PC-9 (cell line): ENCODE results near the gene LMO7. TPM values are rescaled to one million over a fixed set of nuclear protein-coding genes. Genes with fewer than 3 reads are reported as not detected.

Experiments
- BruUV-seq: library from RNA; stranded (reverse); fragments of 400-500 nt; replicated peaks from 2 replicates; lab custom pipeline; 2021; lab: Mats Ljungman, UMichigan
- CTCF ChIA-PET: fragments of 300-600 bp; sonication (Branson Sonifier 250); formaldehyde crosslinking; loops from one replicate; lab custom pipeline; 2022; ENCODE audit warnings: antibody characterized with exemption; lab: Charles Lee
- POLR2A ChIA-PET: fragments of 300-600 bp; sonication (Branson Sonifier 250); formaldehyde crosslinking; loops from one replicate; lab custom pipeline; 2022; ENCODE audit warnings: antibody characterized with exemption; ENCODE audit not compliant: unreplicated experiment; lab: Charles Lee
- DNase-seq, 2 experiments: peaks; one replicate each; pipeline versions ENCODE4 v3.0.0 to v3.0.0-alpha.2; 2015 to 2022; ENCODE audit warnings: mixed read lengths in 1 of 2
- H2AFZ ChIP-seq: fragments of 200-600 bp; sonication (generic); 2 replicates; pipeline ENCODE4 v1.8.1; 2017; ENCODE audit warnings: antibody characterized with exemption
- H3F3A ChIP-seq: fragments of 200-600 bp; sonication (generic); 2 replicates; pipeline ENCODE4 v1.8.1; 2017; ENCODE audit warnings: antibody characterized with exemption, mild to moderate bottlenecking, low read depth; ENCODE audit not compliant: insufficient read depth
- H3K27ac ChIP-seq: fragments of 200-600 bp; sonication (generic); 2 replicates; pipeline ENCODE4 v1.6.1; 2016; ENCODE audit warnings: mixed run types
- H3K27me3 ChIP-seq: fragments of 200-600 bp; sonication (generic); 2 replicates; pipeline ENCODE4 v1.6.1; 2016; ENCODE audit warnings: low read depth, mixed run types; ENCODE audit not compliant: insufficient read depth
- H3K36me3 ChIP-seq: fragments of 200-600 bp; sonication (generic); 2 replicates; pipeline ENCODE4 v1.6.1; 2016; ENCODE audit warnings: low read depth, mixed run types
- H3K4me1 ChIP-seq: fragments of 200-600 bp; sonication (generic); replicated peaks from 2 replicates; pipeline ENCODE4 v1.6.1; 2016; ENCODE audit warnings: mixed run types; ENCODE audit not compliant: insufficient read depth
- H3K4me2 ChIP-seq: fragments of 200-600 bp; sonication (generic); 2 replicates; pipeline ENCODE4 v1.6.1; 2017; ENCODE audit warnings: mixed run types
- H3K4me3 ChIP-seq: fragments of 200-600 bp; sonication (generic); 2 replicates; pipeline ENCODE4 v1.6.1; 2016; ENCODE audit warnings: mixed run types
- H3K79me2 ChIP-seq: fragments of 200-600 bp; sonication (generic); 2 replicates; pipeline ENCODE4 v1.6.1; 2017; ENCODE audit warnings: low read depth, mixed run types
- H3K9me2 ChIP-seq: fragments of 200-600 bp; sonication (generic); 2 replicates; pipeline ENCODE4 v1.8.1; 2017; ENCODE audit warnings: mild to moderate bottlenecking; ENCODE audit not compliant: insufficient read depth
- H3K9me3 ChIP-seq: fragments of 200-600 bp; sonication (generic); 2 replicates; pipeline ENCODE4 v1.8.1; 2016; ENCODE audit warnings: low read depth; ENCODE audit not compliant: insufficient read depth
- H4K20me1 ChIP-seq: fragments of 200-600 bp; sonication (generic); 2 replicates; pipeline ENCODE4 v1.8.1; 2017; ENCODE audit not compliant: insufficient read depth
- CTCF ChIP-seq: fragments of 200-600 bp; sonication (generic); conservative IDR thresholded peaks from 2 replicates; pipeline ENCODE4 v1.6.1; 2017; ENCODE audit warnings: mixed run types, antibody characterized with exemption, mild to moderate bottlenecking, moderate library complexity
- EZH2 ChIP-seq: fragments of 200-600 bp; sonication (generic); IDR thresholded peaks from 2 replicates; pipeline ENCODE4 v1.8.0; 2017; ENCODE audit warnings: antibody characterized with exemption, low read depth
- intact Hi-C: fragments of 100-400 bp; cut with micrococcal nuclease; formaldehyde crosslinking; loops from one replicate; pipeline ENCODE4 v1.10.0; 2022; ENCODE audit not compliant: unreplicated experiment
- total RNA-seq: library from RNA; stranded (reverse); gene quantifications from 2 replicates; pipeline ENCODE4 v1.2.3, GENCODE V29; 2021

Gene LMO7
- total RNA-seq, 1 experiment from 2014 or later = 93.0 TPM

GRCh38 chr13:75762076-75762937 is 126.2 kb downstream of the LMO7 start:
- BruUV-seq = TSS peak; percentile 98
- Histone ChIP-seq H3K36me3 (peaks cover 29% of the 10 kb centered on the region; the same call in 1 of the 2 replicates), H3F3A (peaks cover 32% of the 10 kb centered on the region), H4K20me1 (no peaks in the 10 kb centered on the region), H3K9me2 (no peaks in the 10 kb centered on the region), H3K27ac (peak overlapping the region; percentile 97), H3K79me2 (peaks cover 54% of the 10 kb centered on the region), H3K27me3 (no peaks in the 10 kb centered on the region), H3K4me1 (peaks cover 30% of the 10 kb centered on the region), H2AFZ (peak overlapping the region; percentile 64; the same call in 1 of the 2 replicates), H3K4me2 (peak overlapping the region; percentile 91), H3K9me3 (no peaks in the 10 kb centered on the region; the same call in 1 of the 2 replicates), H3K4me3 (peak overlapping the region; percentile 59)
- DNase-seq = peak; percentile 40 to 94
- POLR2A ChIA-PET = interaction anchor here (0.5 to 0.7 kb wide), 5 partner anchors 9 to 1232 kb away, joined by 3 to 14 read pairs (median 4); no protein-coding TSS in a partner anchor
- TF ChIP-seq CTCF = no peak
- TF ChIP-seq EZH2 = no peak
- CTCF ChIA-PET = interaction anchor here (1.1 to 1.4 kb wide), 3 partner anchors 8 to 66 kb away, joined by 3 to 4 read pairs (median 3); no protein-coding TSS in a partner anchor
- intact Hi-C loops = loop anchor here (5.0 kb wide), 1 partner anchor 40 kb away; no protein-coding TSS in a partner anchor

GRCh38 chr13:75762955-75763354 is 126.8 kb downstream of the LMO7 start:
- ChIA-PET CTCF (interaction anchor here (1.1 to 1.4 kb wide), 2 partner anchors 58 to 67 kb away, joined by 3 to 4 read pairs; no protein-coding TSS in a partner anchor), POLR2A (interaction anchor here (0.5 to 0.7 kb wide), 2 partner anchors 9 to 38 kb away, joined by 6 to 14 read pairs; no protein-coding TSS in a partner anchor)
- peaks cover 30% of the 10 kb centered on the region for H3K4me1 ChIP-seq
- H3K4me2 ChIP-seq = peak overlapping the region; percentile 91
- no peaks in the 10 kb centered on the region for H3K27me3 ChIP-seq
- peak overlapping the region; percentile 97 for H3K27ac ChIP-seq
- TF ChIP-seq CTCF = no peak
- TF ChIP-seq EZH2 = no peak
- no peaks in the 10 kb centered on the region for H3K9me2 ChIP-seq
- peaks cover 29% of the 10 kb centered on the region; the same call in 1 of the 2 replicates for H3K36me3 ChIP-seq
- no TSS peak for BruUV-seq
- H3K4me3 ChIP-seq = peak overlapping the region; percentile 59
- no peaks in the 10 kb centered on the region for H4K20me1 ChIP-seq
- H3K9me3 ChIP-seq = no peaks in the 10 kb centered on the region; the same call in 1 of the 2 replicates
- H3F3A ChIP-seq = peaks cover 32% of the 10 kb centered on the region
- H3K79me2 ChIP-seq = peaks cover 59% of the 10 kb centered on the region
- no peak for DNase-seq
- no peak overlapping the region for H2AFZ ChIP-seq
- intact Hi-C loops = loop anchor here (5.0 kb wide), 1 partner anchor 39 kb away; no protein-coding TSS in a partner anchor

GRCh38 chr13:75763512-75763911 is 127.4 kb downstream of the LMO7 start:
- H3K36me3 ChIP-seq = peaks cover 30% of the 10 kb centered on the region; the same call in 1 of the 2 replicates
- no peak overlapping the region for H2AFZ ChIP-seq
- H3K4me1 ChIP-seq = peaks cover 30% of the 10 kb centered on the region
- CTCF ChIA-PET = interaction anchor here (1.4 kb wide), 1 partner anchor 59 kb away, joined by 4 read pairs; no protein-coding TSS in a partner anchor
- peak overlapping the region; percentile 91 for H3K4me2 ChIP-seq
- TF ChIP-seq EZH2 (no peak), CTCF (no peak)
- POLR2A ChIA-PET = interaction anchor here (0.6 kb wide), 1 partner anchor 56 kb away, joined by 3 read pairs; no protein-coding TSS in a partner anchor
- H3K79me2 ChIP-seq = peaks cover 64% of the 10 kb centered on the region
- H3K4me3 ChIP-seq = peak overlapping the region; percentile 59; the same call in 1 of the 2 replicates
- no peaks in the 10 kb centered on the region; the same call in 1 of the 2 replicates for H3K9me3 ChIP-seq
- intact Hi-C loops = loop anchor here (5.0 kb wide), 1 partner anchor 39 kb away; no protein-coding TSS in a partner anchor
- H3F3A ChIP-seq = peaks cover 32% of the 10 kb centered on the region
- no TSS peak for BruUV-seq
- DNase-seq = no peak
- H3K27me3 ChIP-seq = no peaks in the 10 kb centered on the region
- no peaks in the 10 kb centered on the region for H4K20me1 ChIP-seq
- peak overlapping the region; percentile 97 for H3K27ac ChIP-seq
- H3K9me2 ChIP-seq = no peaks in the 10 kb centered on the region
